Suprapubic skin (tissue), 4 donors: ENCODE measurements around the gene MYO6. TPM values are rescaled to one million over a fixed set of nuclear protein-coding genes. Genes with fewer than 3 reads are reported as not detected.

ENCODE experiments used
- DNase-seq, 2 donors: peaks; one replicate each; pipeline ENCODE4 v3.0.0-alpha.2; 2019; ENCODE audit warnings: low spot score in 2 of 2
- H3K27ac ChIP-seq: fragments of 200-600 bp; sonication (generic); one replicate; pipeline ENCODE4 v1.5.1; 2019
- H3K27me3 ChIP-seq: fragments of 200-600 bp; sonication (generic); one replicate; pipeline ENCODE4 v1.5.1; 2019
- H3K36me3 ChIP-seq: fragments of 200-600 bp; sonication (generic); one replicate; pipeline ENCODE4 v1.5.1; 2019
- H3K4me1 ChIP-seq: fragments of 200-600 bp; sonication (generic); one replicate; pipeline ENCODE4 v1.5.1; 2019
- H3K4me3 ChIP-seq: fragments of 200-600 bp; sonication (generic); one replicate; pipeline ENCODE4 v1.5.1; 2019; ENCODE audit warnings: mild to moderate bottlenecking
- H3K9me3 ChIP-seq: fragments of 200-600 bp; sonication (generic); one replicate; pipeline ENCODE4 v1.5.1; 2019
- EP300 ChIP-seq: sonication (generic); formaldehyde crosslinking; IDR thresholded peaks from one replicate; pipeline ENCODE4 v1.6.1; 2017; ENCODE audit warnings: antibody characterized with exemption
- POLR2A ChIP-seq, 2 donors: fragments of 450-650 bp; IDR thresholded peaks; one replicate each; pipeline ENCODE4 v1.6.1; 2017; ENCODE audit warnings: antibody characterized with exemption in 2 of 2, mild to moderate bottlenecking in 2 of 2, moderate library complexity in 2 of 2
- POLR2AphosphoS5 ChIP-seq, 3 donors: sonication (generic); formaldehyde crosslinking; IDR thresholded peaks; one replicate each; pipeline ENCODE4 v1.6.1; 2017; ENCODE audit warnings: antibody characterized with exemption in 3 of 3
- WGBS: methylation state at CpG from one replicate; pipeline ENCODE4 v1.1.5; 2018; 5-methylcytosine and 5-hydroxymethylcytosine counted together
- total RNA-seq, 4 donors: library from RNA; depleted of rRNA; stranded (reverse); fragments of >200 nt; gene quantifications; one replicate each; pipeline ENCODE4 v1.1.0, GENCODE V29; 2016
- TF ChIP-seq, protein P1 (sequence below), 2 donors: fragments of 200-600 bp in 1 of 2; fragments of 450-650 bp in 1 of 2; sonication (generic) in 1 of 2; IDR thresholded peaks; one replicate each; pipeline ENCODE4 v1.5.1; 2016 to 2019; ENCODE audit warnings: antibody characterized with exemption in 2 of 2, mild to moderate bottlenecking in 1 of 2, moderate library complexity in 1 of 2

Gene MYO6
- total RNA-seq, 4 donors from 2014 or later: 27.8 to 42.6 (median 30.6) TPM

DNA sequence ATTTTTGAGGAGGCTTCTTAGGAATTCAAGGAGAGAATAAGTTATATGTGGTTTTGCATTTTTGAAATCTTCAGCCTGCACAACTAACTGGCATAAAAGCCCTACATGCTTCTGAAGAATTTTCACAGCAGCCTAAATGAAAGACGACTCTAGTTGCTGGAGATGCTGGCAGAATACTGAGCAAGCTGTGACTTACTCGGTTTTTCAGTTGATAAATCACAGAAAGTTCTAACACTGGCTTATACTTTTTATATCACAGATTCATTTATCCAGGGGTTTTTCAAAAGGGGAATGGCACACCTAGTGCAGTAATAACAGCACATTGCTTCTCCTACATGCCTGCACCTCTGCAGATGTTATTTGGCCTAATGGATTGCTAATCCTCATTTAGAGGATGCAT lies 188.8 kb downstream of the MYO6 start:
- Histone ChIP-seq H3K27me3 (no peaks in the 10 kb centered on the region), H3K4me3 (no peak overlapping the region), H3K36me3 (no peaks in the 10 kb centered on the region), H3K27ac (no peak overlapping the region), H3K9me3 (no peaks in the 10 kb centered on the region), H3K4me1 (peaks cover 9% of the 10 kb centered on the region)
- no peak for DNase-seq
- 64% methylated on average over 2 of the region's 2 CpGs for WGBS
- no peak for TF ChIP-seq POLR2A (IDR thresholded peaks at IDR 0.05)
- TF ChIP-seq, protein P1, sequence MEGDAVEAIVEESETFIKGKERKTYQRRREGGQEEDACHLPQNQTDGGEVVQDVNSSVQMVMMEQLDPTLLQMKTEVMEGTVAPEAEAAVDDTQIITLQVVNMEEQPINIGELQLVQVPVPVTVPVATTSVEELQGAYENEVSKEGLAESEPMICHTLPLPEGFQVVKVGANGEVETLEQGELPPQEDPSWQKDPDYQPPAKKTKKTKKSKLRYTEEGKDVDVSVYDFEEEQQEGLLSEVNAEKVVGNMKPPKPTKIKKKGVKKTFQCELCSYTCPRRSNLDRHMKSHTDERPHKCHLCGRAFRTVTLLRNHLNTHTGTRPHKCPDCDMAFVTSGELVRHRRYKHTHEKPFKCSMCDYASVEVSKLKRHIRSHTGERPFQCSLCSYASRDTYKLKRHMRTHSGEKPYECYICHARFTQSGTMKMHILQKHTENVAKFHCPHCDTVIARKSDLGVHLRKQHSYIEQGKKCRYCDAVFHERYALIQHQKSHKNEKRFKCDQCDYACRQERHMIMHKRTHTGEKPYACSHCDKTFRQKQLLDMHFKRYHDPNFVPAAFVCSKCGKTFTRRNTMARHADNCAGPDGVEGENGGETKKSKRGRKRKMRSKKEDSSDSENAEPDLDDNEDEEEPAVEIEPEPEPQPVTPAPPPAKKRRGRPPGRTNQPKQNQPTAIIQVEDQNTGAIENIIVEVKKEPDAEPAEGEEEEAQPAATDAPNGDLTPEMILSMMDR (IDR thresholded peaks at IDR 0.05): no peak
- no peak for TF ChIP-seq EP300
- no peak for TF ChIP-seq POLR2AphosphoS5 (IDR thresholded peaks at IDR 0.05)

DNA sequence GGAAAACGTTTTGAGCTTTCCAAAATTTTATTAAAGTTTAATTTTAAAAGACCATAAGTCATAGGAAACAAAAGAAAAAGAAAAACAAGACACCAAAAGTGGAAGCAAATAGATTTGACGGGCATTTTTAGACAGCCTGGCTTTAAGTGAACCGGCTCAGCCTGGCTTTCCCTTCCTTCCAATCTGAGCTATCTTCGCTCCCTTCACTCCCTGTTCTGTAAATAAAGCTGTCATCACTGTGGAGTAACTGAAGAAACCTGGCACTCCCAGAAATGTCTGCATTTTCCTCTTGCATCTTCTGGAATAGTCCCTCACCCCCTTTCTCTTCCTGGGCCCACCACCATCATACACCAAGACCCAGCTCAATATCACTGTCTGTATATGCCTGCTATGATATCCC lies 191.5 kb downstream of the MYO6 start:
- WGBS: 56% methylated on average over 4 of the region's 4 CpGs
- peaks cover under 1% of the 10 kb centered on the region for H3K4me1 ChIP-seq
- DNase-seq: no peak
- H3K27me3 ChIP-seq: no peaks in the 10 kb centered on the region
- H3K4me3 ChIP-seq: no peak overlapping the region
- TF ChIP-seq POLR2AphosphoS5 (IDR thresholded peaks at IDR 0.05) (no peak), EP300 (no peak), POLR2A (IDR thresholded peaks at IDR 0.05) (no peak)
- TF ChIP-seq, protein P1 (IDR thresholded peaks at IDR 0.05): no peak
- H3K27ac ChIP-seq: no peak overlapping the region
- no peaks in the 10 kb centered on the region for H3K36me3 ChIP-seq
- no peaks in the 10 kb centered on the region for H3K9me3 ChIP-seq

DNA sequence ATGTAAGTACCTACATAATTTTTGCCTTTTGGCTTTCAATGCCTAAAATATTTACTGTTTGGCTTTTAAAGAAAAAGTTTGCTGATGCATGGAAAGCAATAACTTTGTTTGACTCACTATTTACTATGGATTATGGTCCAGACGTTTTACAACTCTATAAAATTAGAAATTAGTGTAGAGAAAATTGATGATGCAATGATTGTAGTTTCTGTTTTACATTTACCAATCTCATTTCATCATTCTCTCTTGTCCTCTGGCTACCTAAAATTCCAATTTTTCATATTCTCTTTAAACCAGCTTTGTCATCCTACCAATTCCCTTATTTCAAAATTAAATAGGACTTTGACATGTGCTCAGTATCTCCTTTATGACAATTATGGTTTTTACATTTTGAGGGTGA lies 192.5 kb downstream of the MYO6 start:
- Histone ChIP-seq H3K36me3 (no peaks in the 10 kb centered on the region), H3K27ac (no peak overlapping the region), H3K4me3 (no peak overlapping the region), H3K4me1 (no peaks in the 10 kb centered on the region), H3K9me3 (no peaks in the 10 kb centered on the region), H3K27me3 (peaks cover 4% of the 10 kb centered on the region)
- WGBS: 26% methylated on average over 1 of the region's 1 CpG
- no peak for DNase-seq
- TF ChIP-seq, protein P1 (IDR thresholded peaks at IDR 0.05): no peak

DNA sequence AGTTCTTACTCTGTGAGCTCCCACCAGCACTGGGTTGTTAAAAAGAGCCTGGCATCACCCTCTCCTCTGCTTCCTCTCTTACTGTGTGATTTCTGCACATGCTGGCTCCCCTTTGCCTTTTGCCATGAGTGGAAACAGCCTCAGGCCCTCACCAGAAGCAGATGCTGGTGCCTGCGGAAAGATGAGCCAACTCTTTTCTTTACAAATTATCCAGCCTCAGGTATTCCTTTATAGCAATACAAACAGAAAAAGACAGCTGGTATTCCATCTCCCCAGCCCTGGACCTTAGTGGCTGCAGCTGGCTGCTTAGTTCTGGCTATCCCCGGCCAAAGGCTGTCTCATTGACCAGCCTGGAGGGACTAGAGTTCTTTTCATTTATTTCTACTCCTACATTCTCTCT lies 194.3 kb downstream of the MYO6 start:
- H3K36me3 ChIP-seq: no peaks in the 10 kb centered on the region
- no peaks in the 10 kb centered on the region for H3K4me1 ChIP-seq
- TF ChIP-seq POLR2AphosphoS5 (IDR thresholded peaks at IDR 0.05) (no peak), EP300 (no peak), POLR2A (IDR thresholded peaks at IDR 0.05) (no peak)
- TF ChIP-seq, protein P1 (IDR thresholded peaks at IDR 0.05): no peak
- H3K9me3 ChIP-seq: no peaks in the 10 kb centered on the region
- no peak overlapping the region for H3K4me3 ChIP-seq
- no peak for DNase-seq
- no peak overlapping the region for H3K27ac ChIP-seq
- 56% methylated on average over 2 of the region's 2 CpGs for WGBS
- H3K27me3 ChIP-seq: peaks cover 4% of the 10 kb centered on the region

DNA sequence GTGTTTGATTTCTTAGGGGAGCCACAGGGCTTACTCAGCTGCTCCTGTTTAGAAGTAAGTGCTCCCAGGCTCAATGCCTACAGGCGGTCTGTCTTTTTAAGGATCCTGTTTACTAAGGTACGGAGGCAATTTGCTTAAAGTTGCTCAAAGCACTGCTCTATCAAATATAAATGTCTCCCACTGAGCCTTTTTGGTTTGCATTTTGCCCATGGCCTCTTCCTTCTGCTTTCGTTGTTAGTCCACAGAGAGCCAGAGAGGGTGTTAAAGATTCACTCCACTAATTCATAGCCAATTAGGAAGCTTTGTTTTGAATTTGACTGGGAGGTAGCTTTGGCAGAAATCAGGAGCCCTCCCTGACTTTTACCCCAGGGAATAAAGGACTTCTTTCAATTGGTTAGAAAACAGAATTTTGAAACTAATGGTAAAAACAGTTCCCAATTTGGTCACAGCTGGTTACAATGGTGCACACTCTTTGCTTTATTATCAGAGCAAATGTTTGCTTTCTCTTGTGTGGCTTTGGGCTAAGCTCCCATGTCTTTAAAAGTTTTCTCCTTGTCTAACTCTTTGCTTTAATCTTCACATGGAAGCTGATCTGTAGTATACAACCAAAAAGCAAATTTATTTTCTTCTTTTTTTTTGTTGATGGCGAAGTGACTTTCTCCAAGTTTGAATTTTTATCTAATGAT lies 197.2 kb downstream of the MYO6 start:
- no peak overlapping the region for H3K4me3 ChIP-seq
- 61% methylated on average over 4 of the region's 4 CpGs for WGBS
- peaks cover 4% of the 10 kb centered on the region for H3K27me3 ChIP-seq
- no peaks in the 10 kb centered on the region for H3K9me3 ChIP-seq
- TF ChIP-seq POLR2AphosphoS5 (IDR thresholded peaks at IDR 0.05) (no peak), EP300 (no peak), POLR2A (IDR thresholded peaks at IDR 0.05) (no peak)
- TF ChIP-seq, protein P1 (IDR thresholded peaks at IDR 0.05): no peak
- no peaks in the 10 kb centered on the region for H3K36me3 ChIP-seq
- no peak overlapping the region for H3K27ac ChIP-seq
- no peak for DNase-seq
- no peaks in the 10 kb centered on the region for H3K4me1 ChIP-seq
